GM21786 (cell line): Measurements from ENCODE around the gene AKIRIN2.
"Not testable (repeated sequence)": the region's sequence is repeated elsewhere in the genome, so short reads cannot be mapped to it uniquely, and the experiment has no call there.

Experiments
- ATAC-seq: cut with Tn5 transposase; IDR thresholded peaks from one replicate; pipeline ENCODE4 v1.9.1; 2021; ENCODE audit not compliant: unreplicated experiment

AKIRIN2 gene

DNA sequence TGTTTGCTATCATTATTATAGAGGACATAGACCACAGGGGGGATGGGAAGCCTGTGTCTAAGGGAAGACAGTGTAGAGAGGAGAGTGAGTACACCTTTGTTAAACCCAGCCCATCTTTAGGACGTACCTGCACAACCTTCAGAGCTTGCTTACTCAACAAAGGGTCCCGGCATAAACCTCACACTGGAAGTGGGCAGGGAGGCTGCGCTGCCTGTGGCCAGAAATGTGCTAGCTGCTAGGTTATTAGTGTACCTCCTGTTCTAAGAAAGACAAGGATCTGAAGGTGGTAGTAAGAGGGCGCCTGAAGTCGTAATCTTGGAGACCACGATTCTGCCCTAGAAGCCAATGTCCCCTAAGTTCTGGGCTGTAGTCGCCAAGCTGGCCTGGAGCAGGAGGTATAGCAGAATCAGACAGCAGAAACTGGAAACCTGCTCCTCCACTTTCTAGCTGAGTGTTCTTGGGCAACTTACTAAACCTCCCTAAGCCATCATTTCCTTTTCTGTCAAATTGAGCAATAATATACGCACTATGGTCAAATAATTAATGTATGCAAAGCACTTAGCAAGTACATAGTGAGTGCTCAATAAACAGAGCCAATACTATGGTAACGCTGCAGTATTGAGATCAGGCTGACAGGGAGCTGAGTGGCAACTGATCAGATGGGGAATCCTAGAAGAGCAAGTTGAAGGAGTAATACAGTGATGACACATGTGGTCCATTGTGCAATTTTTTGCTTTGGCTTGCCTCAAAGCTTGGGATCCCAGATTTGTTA lies 16.8 kb upstream of the AKIRIN2 start:
- no peak for ATAC-seq

GRCh38 chr6:87716928-87717614 lies 15.0 kb upstream of the AKIRIN2 start:
- ATAC-seq, result no peak

DNA sequence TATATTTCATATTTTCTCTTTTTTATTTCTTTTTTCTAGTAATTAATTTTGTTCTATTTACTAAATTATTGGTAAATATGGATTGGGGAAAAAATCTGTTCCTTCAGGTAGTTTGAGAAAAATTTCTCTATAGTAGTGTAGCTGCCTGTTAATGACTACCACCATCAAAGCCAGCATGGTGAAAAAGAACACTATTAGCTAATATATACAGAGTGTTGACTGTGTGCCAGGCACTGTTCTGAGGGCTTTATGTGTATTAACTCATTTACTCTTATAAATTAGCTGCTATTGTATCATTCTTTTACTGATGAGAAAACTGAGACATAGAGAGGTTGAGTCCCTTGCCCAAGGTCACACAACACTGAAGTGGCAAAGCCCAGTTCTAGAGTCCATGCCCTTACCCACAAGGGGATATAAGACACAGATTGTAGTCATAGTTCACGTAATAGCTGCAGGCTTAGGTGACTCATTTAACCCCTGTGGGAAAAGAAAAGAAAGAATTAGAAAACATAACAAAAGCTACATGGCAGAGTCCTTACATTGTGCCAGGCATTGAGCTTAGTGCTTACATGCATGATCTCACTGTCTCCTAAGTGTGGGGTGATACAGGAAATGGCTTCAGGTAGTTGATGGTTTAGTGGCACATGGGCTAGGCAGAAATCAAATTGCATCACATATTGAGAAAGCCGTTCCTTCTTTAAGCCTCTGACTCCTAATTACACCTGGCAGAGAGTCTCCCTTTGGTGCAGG lies 12.2 kb upstream of the AKIRIN2 start:
- peak; percentile 63 for ATAC-seq

DNA sequence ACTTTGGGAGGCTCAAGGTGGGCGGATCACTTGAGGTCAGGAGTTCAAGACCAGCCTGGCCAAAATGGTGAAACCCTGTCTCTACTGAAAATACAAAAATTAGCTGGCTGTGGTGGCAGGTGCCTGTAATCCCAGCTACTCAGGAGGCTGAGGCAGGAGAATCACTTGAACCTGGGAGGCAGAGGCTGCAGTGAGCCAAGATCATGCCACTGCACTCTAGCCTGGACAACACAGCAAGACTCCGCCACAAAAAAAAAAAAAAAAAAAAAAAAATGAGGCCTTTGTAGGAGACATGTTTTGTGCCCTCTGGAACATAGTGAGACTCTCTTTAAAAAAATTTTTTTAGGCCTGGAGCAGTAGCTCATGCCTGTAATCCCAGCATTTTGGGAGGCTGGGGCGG lies 10.7 kb upstream of the AKIRIN2 start:
- not testable (repeated sequence) for ATAC-seq

- ATAC-seq, result no peak
These were observed 8.1 kb upstream of the AKIRIN2 start for GRCh38 chr6:87710090-87710489.

- ATAC-seq, result not testable (repeated sequence)
These were observed 6.8 kb upstream of the AKIRIN2 start for GRCh38 chr6:87708581-87709427.

DNA sequence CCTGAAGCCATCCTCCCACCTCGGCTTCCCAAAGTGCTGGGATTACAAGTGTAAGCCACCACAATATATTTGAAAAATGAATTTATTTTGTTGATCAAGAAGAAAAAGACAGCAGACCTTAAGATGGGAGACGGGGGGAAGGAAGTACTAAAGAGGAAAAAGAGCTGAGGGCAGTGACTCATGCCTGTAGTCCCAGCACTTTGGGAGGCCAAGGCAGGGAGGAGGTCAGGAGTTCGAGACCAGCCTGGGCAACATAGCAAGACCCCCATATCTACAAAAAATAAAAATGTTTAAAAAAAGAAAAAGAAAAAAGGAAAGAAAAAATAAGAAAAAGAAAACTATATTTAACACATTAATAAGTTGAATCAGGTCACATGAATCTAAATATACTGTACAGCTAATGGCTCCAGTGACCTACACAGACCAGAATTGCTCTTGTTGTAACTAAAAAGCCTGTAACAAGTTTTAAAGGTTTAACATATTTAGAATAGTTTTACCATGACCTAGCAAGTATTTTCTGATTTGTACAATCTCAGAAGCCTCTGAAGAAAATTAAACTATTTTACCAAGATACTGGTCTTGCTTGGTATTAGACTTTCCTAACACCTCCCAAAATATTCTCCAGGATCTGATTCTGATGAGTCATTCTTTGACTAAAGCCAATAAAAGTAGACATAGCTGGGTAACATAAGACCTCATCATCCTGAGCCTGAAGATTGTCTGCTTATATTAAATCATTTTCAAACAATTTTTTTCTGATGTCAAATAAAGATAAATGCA lies 4.3 kb upstream of the AKIRIN2 start:
- no peak for ATAC-seq

DNA sequence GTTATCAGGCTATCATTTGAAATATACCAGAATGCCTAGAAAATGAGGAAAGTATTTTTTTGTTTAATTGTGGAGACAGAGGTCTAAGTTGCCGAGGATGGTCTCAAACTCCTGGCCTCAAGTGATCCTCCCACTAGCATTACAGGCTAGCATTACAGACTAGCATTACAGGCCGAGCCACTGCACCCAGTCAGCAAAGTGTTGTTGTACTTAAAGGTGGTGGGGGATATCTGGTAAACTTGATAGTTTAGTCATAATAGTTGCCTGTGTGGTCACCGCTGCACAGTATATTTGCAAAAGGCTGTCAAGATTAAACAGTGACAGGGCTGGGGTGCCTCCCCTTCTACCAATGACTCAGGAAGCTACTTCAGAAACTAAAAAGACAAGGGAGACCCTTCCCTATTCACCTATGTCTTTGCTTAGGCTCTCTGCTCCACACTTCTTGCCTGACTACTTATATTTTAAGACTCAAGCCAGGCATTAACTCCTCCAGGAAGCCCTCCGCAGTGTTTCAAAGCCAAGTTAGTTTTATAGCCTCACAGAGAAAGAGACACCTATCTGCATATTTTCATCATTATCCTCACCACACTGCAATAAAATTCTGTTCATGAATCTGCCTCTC lies 3.1 kb upstream of the AKIRIN2 start:
- peak; percentile 63 for ATAC-seq

- ATAC-seq, result not testable (repeated sequence)
These were observed 1.0 kb upstream of the AKIRIN2 start for GRCh38 chr6:87703039-87703438.

DNA sequence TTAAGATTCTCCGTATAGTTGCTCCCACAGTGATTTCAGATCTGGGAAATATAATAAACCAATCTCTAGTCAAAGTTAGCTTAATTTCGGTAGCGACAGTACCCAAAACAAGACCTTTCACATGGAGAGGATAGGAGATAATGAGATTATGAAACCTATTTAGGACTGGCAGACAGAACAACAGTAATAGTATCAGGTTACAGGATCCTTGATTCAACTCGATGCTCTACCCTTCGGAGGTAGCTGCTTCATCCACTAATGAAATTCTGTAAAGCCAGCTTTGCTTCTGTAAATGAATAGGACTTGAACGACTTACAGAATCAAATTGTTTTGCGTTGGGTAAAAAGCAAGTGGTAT lies 534 bp upstream of the AKIRIN2 start:
- peak; percentile 10 for ATAC-seq

DNA sequence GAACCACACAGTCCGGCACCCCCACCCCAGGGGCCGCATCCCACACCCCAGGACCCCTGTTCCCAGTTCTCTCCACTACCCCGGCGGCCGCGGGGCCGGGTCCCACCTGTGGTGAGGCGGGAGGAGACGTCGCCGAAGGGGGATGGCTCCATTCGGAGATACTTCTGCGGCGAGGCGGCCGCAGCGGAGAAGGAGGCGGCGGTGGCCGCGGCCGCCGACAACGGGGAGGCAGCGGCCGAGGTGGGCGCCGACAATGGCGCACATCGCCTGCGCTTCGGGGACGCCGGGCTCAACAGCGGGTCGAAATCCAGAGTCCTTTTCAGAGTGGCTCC lies 723 bp downstream of the AKIRIN2 start:
- no peak for ATAC-seq

DNA sequence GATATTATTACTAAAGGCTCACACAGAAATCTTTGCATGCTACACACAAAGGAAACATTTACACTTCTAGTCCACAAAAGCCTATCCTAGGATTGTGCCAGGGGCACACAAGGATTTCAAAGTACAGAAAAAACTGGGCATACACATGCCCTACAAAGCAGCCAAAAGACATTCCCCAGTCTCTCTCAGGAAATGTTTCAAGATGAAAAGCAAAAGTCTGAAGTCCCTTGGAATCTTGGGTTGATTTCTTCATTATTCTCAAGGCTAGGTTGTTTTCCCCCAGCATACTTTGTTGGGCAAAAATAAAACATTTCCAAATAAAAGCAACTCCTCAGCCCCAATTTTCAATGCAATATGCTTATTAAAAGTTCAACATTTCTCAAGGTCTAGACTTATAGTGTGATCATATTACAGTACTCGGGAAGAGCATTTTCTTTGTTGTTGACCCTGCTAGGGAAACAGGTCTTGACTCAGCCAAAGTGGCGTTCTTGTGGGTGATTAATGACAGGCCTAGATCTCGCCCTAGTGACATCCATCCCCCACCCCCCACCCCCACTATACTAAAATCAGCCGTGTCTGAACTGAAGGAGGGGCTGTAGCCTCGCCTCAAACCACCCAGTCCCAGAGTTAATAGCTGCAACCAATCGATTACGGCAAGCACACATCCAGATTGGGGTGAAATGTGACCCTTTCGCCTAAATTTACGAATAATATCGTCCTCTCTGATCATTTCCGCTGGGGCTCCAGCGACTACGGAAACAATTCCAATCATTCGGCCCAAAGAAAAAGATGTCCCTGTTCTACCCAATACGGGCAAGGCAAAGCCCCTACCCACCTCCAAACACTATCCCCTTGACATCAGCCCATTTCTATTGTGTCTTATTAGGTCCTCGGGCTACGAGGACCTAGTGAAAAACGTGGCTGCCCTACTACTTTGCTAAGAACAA lies 1.4 kb downstream of the AKIRIN2 start:
- ATAC-seq, result no peak

GRCh38 chr6:87699576-87699975 lies 2.5 kb downstream of the AKIRIN2 start:
- ATAC-seq, result no peak

DNA sequence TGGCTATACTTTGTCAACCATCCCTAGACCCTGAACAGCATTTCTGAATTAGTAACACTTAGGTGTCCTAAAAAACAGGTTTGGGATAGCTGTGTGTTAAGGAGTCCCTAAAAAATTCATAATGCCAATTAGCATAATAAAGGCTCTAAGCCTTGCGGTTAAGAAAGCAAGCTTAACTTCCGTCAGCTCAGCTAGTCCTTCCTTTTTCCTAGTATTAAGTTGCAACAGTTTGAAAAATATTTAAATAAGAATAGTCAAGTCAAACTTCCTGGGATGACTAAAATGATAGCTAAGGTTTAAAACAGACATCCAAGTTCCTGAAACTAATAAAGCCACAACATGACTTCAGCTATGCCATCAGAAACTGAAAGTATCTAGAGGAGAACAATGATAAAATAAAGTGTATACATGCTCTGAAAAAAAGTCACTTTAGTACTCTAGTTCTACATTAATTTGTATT lies 3.5 kb downstream of the AKIRIN2 start:
- ATAC-seq, result no peak

GRCh38 chr6:87697581-87698546 lies 4.2 kb downstream of the AKIRIN2 start:
- ATAC-seq, result no peak

- not testable (repeated sequence) for ATAC-seq
These were observed 5.2 kb downstream of the AKIRIN2 start for GRCh38 chr6:87696817-87697216.

DNA sequence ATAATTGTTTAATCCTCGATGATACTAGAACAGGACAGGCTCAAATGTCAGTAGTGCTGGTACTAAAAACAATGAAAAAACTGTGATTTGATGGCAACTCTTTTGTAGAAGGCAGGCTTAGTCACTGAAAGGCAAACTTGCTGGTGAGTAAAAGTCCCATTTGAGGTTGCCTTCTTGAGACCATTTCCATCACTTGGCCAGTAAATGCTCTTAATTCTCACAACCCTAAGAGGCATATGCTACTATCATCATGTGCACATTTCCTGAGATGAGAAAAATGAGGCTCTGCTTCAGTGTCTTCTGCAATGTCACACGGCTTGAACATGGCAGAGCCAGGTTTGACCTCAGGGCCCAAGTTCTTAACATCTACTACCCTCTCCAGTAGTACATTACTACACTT lies 9.9 kb downstream of the AKIRIN2 start:
- ATAC-seq, result no peak

GRCh38 chr6:87690441-87690840 lies 11.6 kb downstream of the AKIRIN2 start:
- no peak for ATAC-seq
